CD4-positive, alpha-beta T cell treated with Interferon gamma for 1 hour (primary cell): ENCODE data around the gene LRRC10.

ENCODE experiments used
- DNase-seq: peaks from one replicate; pipeline ENCODE4 v3.0.0-alpha.2; 2020

Gene LRRC10

GRCh38 chr12:69566603-69567002, 44.1 kb downstream of the LRRC10 start:
- no peak for DNase-seq

- no peak for DNase-seq
Observed at GRCh38 chr12:69563166-69563762, 47.4 kb downstream of the LRRC10 start.
